Neural progenitor cell (in vitro differentiated cells): Measurements from ENCODE around the gene GASK1A.

Source experiments
- EZH2 ChIP-seq: fragments of 200-600 bp; sonication (generic); IDR thresholded peaks from 2 replicates; pipeline ENCODE4 v1.6.1; 2017; ENCODE audit warnings: antibody characterized with exemption, mild to moderate bottlenecking, moderate library complexity
- EZH2phosphoT487 ChIP-seq: fragments of 200-600 bp; sonication (generic); IDR thresholded peaks from 2 replicates; pipeline ENCODE4 v1.6.1; 2017; ENCODE audit warnings: antibody characterized with exemption
- TF ChIP-seq, protein P1 (sequence below): fragments of 200-600 bp; sonication (generic); IDR thresholded peaks from 2 replicates; pipeline ENCODE4 v1.5.1; 2017; ENCODE audit warnings: antibody characterized with exemption, mild to moderate bottlenecking

DNA sequence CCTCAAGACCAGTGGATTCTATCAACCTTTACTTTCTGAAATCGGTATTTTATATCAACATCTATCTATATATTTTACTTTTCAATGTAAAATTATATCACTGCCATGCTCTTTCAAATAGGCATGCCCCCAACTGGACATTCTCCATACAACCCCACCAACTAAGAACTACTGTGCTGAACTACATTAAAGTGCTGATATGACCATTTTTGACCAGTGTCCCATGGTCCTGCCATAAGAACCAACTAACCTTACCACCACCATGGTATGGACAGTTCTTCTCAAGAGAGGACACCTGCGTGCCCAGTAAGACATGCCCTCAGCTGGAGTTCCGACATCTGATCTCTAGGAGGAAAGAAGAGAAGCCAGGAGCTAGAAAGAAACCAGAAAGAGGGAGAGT, 111.1 kb downstream of the GASK1A start:
- TF ChIP-seq EZH2 = no peak
- TF ChIP-seq, protein P1, sequence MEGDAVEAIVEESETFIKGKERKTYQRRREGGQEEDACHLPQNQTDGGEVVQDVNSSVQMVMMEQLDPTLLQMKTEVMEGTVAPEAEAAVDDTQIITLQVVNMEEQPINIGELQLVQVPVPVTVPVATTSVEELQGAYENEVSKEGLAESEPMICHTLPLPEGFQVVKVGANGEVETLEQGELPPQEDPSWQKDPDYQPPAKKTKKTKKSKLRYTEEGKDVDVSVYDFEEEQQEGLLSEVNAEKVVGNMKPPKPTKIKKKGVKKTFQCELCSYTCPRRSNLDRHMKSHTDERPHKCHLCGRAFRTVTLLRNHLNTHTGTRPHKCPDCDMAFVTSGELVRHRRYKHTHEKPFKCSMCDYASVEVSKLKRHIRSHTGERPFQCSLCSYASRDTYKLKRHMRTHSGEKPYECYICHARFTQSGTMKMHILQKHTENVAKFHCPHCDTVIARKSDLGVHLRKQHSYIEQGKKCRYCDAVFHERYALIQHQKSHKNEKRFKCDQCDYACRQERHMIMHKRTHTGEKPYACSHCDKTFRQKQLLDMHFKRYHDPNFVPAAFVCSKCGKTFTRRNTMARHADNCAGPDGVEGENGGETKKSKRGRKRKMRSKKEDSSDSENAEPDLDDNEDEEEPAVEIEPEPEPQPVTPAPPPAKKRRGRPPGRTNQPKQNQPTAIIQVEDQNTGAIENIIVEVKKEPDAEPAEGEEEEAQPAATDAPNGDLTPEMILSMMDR = no peak
- TF ChIP-seq EZH2phosphoT487 = no peak
